Lung microvascular endothelial cell (primary cell): ENCODE measurements around the gene SLC8B1. TPM values are rescaled to one million over a fixed set of nuclear protein-coding genes. Genes with fewer than 3 reads are reported as not detected.

Source experiments
- DNase-seq, 2 donors: peaks; one replicate each; pipeline versions ENCODE4 v3.0.0 to v3.0.0-alpha.2; 2010; ENCODE audit warnings: low read depth in 2 of 2
- total RNA-seq: library from RNA; depleted of rRNA; stranded (reverse); fragments of >200 nt; gene quantifications from 2 replicates; pipeline ENCODE4 v1.2.1, GENCODE V29; 2014

The SLC8B1 gene
- total RNA-seq, 1 donor from 2014 or later, result 17.9 TPM

DNA sequence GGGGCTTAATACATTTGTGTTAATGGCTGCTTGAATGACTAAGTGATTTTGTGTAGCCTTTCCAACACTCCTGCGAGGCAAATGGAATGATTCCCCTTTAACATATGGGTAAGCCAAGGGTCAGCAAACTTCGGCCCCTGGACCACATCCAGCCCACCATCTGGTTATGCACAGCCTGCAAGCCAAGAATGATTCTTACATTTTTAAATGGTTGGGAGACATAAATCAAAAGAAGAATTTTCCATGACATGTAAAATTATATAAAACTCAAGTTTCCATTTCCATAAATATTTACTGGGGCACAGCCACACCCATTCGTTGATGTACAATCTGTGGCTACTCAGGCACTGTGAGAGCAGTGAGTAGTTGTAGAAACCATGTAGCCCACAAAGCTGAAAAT, 9.0 kb downstream of the SLC8B1 start:
- DNase-seq, result peak; percentile 51 to 73

DNA sequence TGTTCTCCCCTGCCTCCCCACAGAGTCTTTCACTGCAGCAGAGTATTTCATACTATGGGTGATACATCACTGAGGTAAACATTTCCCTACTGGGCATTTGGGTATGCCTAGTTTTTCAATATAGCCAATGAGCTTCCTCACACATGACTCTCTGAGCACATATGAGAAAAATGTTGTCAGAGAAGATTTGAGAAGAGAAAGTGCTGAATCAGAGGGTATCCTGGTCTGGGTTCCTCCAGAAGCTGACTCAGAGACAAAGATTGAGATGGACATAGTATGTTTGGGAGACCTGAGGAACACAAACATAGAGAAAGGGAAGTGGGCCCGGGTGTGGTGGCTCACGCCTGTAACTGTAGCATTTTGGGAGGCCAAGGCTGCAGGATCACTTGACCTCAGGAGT, 12.6 kb downstream of the SLC8B1 start:
- DNase-seq, result peak in 1 of 2 donors; percentile 75

DNA sequence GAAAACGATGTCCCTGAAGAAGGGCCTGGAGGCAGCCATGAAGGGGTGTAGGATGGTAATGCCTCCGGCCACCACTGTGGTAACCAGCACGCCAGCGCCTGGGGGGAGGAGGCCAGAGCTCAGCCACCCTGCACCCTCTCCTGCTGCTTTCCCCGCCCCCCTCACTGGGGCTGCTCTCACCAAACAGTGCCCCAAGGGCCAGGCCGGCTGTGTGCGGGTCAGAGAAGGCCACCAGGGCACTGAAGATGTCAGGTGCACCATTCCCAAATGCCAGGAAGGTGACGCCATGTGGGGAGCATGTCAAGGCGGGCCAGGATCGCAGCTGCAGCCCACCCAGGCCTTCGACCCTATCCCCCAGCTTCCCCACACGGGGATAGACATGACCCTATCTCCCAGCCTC, 14.5 kb downstream of the SLC8B1 start:
- DNase-seq, result no peak

- DNase-seq, result no peak
These were observed 15.8 kb downstream of the SLC8B1 start for GRCh38 chr12:113318900-113319628.

DNA sequence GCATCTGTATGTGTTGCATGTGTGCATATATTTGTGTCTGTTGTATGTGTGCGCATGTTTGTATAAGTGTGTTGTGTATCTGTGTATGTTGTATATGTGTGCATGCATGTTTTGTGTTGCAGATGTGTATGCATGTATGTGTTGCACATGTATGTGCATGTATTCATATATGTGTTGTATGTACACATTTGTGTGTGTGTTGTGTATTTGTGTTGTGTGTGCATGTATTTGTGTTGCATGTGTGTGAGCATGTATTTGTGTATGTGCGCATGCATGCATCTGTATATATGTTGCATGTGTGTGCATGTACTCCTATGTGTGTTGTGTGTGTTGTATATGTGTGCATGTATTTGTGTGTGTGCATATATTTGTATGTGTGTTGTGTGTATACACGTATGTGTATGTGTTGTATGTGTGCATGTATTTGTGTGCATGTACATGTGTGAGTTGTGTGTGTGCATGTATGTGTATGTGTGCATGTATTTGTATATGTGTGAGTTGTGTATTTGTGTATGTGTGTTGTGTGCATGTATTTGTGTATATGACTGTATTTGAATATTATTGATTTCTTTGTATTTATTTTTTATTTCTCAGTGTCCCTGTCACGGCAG, 16.8 kb downstream of the SLC8B1 start:
- no peak for DNase-seq

- DNase-seq, result no peak
These were observed 17.8 kb downstream of the SLC8B1 start for GRCh38 chr12:113317122-113317521.

GRCh38 chr12:113316155-113316554, 18.8 kb downstream of the SLC8B1 start:
- no peak for DNase-seq

GRCh38 chr12:113315358-113315757, 19.6 kb downstream of the SLC8B1 start:
- no peak for DNase-seq

- DNase-seq, result no peak
These were observed 20.8 kb downstream of the SLC8B1 start for GRCh38 chr12:113314121-113314529.

DNA sequence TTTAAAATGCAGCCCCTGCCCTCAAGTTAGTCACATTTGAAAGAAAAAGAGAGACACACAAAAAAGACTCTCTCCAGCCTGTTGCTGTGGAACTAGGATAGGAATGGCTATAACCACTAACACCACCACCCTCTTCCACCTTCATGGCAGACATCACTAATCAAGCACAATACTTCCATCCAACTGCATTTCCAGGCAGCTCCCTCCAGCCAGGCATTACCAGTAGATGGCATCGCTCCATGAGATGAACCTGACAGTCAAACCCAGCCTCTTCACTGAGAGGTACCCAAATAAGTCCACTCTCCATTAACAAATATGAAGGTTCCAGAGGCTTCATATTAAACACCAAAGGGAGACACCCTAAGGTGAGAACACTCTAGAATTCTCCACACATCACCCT, 24.4 kb downstream of the SLC8B1 start:
- peak; percentile 28 to 34 for DNase-seq

DNA sequence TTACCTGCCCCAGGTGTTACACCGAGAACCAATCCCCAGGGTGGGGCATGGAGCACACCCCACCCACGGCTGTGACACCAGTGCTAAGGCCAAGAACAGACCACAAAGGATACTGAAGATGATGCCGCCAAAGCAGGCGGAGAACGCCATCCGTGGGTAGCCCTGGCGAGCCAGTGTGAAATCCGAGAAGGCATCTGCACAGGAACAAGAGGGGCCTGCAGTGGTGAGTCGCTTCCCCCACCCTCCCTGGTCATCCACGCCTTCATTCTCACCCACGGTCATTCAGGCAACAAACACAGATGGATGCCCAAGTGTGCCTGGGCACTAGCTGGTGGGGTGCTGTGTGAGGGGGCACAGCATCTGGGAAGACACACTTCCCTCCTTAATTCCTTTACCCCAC, 28.5 kb downstream of the SLC8B1 start:
- DNase-seq, result no peak

DNA sequence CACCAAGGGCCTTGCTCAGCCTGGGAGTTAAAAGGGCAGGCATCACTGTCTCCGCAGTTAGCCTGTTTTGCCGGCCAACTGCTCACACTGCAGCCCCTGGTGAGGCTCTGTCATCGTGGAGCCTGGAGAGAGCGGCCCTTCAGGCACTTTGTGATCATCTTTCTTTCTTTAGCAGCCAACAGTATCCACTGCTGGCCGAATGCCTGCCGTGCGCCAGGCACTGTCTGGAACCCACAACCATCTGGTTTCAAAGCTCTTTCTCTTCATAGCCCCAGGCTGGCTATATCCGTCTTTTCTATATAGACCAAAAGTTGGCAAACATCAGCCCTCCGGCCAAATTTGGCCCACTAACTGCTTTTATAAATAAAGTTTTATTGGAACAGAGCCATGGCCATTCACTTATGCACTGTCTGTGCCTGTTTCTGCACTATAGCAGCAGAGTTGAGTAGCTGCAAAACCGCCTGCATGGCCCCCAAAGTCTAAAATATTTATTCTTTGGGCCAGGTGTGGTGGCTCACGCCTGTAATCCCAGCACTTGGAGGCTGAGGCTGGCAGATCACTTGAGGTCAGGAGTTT, 29.5 kb downstream of the SLC8B1 start:
- no peak for DNase-seq

- DNase-seq, result peak in 1 of 2 donors; percentile 29
These were observed 31.8 kb downstream of the SLC8B1 start for GRCh38 chr12:113302886-113303640.

GRCh38 chr12:113302466-113302865, 32.4 kb downstream of the SLC8B1 start:
- no peak for DNase-seq

GRCh38 chr12:113301811-113302210, 33.1 kb downstream of the SLC8B1 start:
- no peak for DNase-seq

DNA sequence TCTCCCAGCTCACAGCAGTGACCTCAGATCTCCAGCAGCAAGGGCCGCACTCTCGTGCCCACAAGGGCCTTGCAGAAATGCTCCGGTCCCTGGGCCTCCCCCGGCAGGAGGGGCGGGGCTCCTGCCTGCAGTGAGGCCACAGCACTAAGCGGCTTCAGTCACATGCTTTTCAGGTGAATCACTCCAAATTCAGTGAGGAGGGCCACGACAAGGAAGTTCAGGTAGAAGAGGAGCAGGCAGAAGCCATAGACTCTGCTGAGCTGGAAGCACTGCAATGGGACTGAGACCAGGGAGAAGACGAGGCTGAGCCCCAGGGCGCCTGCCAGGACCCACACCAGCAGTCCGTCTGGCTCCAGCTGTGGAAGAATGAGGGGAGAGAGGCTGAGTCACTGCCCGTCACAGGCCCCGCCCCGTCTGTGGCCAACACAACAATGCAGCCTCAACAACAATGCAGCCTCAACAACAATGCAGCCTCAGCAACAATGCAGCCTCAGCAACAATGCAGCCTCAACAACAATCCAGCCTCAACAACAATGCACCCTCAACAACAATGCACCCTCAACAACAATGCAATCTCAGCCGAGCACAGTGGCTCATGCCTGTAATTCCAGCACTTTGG, 35.2 kb downstream of the SLC8B1 start:
- DNase-seq, result peak; percentile 58 to 87

GRCh38 chr12:113298861-113299545, 35.9 kb downstream of the SLC8B1 start:
- no peak for DNase-seq

DNA sequence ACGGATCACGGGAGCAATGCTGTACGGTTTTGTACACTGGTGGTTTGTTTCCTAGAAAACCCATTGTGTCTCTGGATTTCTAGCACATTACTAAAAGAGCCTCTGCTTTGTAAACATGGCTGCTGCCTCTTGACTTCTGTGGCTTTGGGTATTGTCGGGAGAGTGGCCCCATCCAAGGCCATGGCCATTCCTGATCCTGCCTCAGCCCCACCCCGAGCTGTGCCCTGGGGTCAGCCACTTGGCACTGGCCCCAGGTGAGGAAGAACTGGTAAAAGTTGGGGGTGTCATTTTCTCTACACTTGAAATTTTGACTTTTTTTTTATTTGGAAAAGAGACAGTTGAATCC, 36.5 kb downstream of the SLC8B1 start:
- DNase-seq, result no peak

DNA sequence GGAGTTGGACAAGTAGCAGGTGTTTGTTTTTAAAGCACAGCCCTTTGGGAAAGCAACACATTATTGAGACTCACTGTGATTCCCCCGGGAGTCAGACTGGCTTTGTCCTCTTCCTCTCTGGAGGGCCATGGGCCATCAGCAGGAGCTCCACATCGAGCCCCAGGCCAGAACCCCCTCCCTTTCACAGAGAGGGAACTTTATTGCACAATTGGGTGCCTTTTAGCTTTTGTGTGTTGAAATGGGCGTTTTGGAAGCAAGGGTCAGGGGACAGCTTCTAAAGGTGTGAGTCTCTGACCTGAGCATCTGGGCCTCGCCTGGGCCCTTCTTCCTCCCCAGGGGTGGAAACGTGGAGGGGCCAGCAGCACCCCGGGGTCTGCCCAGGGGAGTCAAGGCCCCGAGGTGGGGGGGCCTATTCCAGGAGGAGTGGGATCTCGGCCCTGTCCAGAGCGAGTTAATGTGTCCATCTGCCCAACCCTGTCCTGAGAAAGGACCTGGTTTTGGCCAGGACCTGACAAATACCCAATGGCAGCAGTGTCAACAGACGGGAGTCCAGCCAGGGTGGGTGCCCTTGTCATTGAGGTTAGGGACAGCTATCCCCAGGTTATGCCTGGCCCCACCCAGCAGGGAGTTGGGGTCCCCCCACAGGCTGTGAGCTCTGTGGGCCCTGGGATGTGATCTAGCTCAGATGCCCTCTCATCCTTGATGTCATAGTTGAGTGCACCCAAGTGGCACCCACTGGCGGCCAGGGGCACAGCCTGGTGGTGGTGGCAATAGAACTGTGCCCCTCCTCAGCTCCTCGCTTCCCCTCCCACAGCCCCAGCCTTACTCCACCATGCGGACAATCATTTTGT, 37.1 kb downstream of the SLC8B1 start:
- DNase-seq, result no peak

GRCh38 chr12:113297214-113297587, 37.7 kb downstream of the SLC8B1 start:
- DNase-seq, result no peak
